T-helper 17 cell (primary cell): ENCODE results near the gene RPS28. TPM values are rescaled to one million over a fixed set of nuclear protein-coding genes. Genes with fewer than 3 reads are reported as not detected.
A peak's percentile ranks its signal among the peaks of the same experiment; 100 is the strongest.
"Not testable (repeated sequence)": the region's sequence is repeated elsewhere in the genome, so short reads cannot be mapped to it uniquely, and the experiment has no call there.

Experiments
- ATAC-seq: fragments of 150-1000 bp; cut with Tn5 transposase; 2 replicates; pipeline ENCODE4 v1.10.0; 2021; ENCODE audit warnings: mild to moderate bottlenecking, moderate library complexity
- DNase-seq, 3 donors: peaks; one replicate each; pipeline versions ENCODE4 v3.0.0 to v3.0.0-alpha.2; 2020 to 2021
- H3K9me3 ChIP-seq: one replicate; pipeline ENCODE4 v1.7.0; 2013; ENCODE audit warnings: low read length, mild to moderate bottlenecking; ENCODE audit not compliant: control insufficient read depth, poor library complexity, severe bottlenecking
- H3K27ac Mint-ChIP-seq: one replicate; pipeline ENCODE4 v1.8.0; 2022; ENCODE audit warnings: mild to moderate bottlenecking, moderate library complexity, mixed read lengths
- H3K27me3 Mint-ChIP-seq: one replicate; pipeline ENCODE4 v1.8.0; 2022; ENCODE audit warnings: mixed read lengths
- H3K36me3 Mint-ChIP-seq: one replicate; pipeline ENCODE4 v1.8.0; 2022; ENCODE audit warnings: low read depth, mixed read lengths
- H3K4me1 Mint-ChIP-seq: one replicate; pipeline ENCODE4 v1.8.0; 2022; ENCODE audit warnings: mild to moderate bottlenecking, mixed read lengths
- H3K4me3 Mint-ChIP-seq: one replicate; pipeline ENCODE4 v1.8.0; 2022; ENCODE audit warnings: mild to moderate bottlenecking, moderate library complexity, mixed read lengths
- total RNA-seq, 4 donors: library from RNA in 2 of 4; stranded (reverse) in 2 of 4; gene quantifications; one replicate each; pipeline ENCODE4 v1.2.3 and lab custom pipeline; 2022 to 2026

The RPS28 gene
- total RNA-seq, 2 donors from 2014 or later = 3,190 to 3,198 TPM

- not testable (repeated sequence) for H3K36me3 Mint-ChIP-seq, H3K9me3 ChIP-seq, DNase-seq, ATAC-seq
- Mint-ChIP-seq H3K4me1 (peaks cover 12% of the 10 kb centered on the region), H3K27ac (peak overlapping the region; percentile 53), H3K4me3 (peak overlapping the region; percentile 91), H3K27me3 (peaks cover 20% of the 10 kb centered on the region)
These were observed 20.2 kb downstream of the RPS28 start for GRCh38 chr19:8341504-8341903.

- Mint-ChIP-seq H3K4me3 (peak overlapping the region; percentile 91), H3K27me3 (peaks cover 19% of the 10 kb centered on the region), H3K27ac (no peak overlapping the region)
These were observed 21.0 kb downstream of the RPS28 start for GRCh38 chr19:8342316-8342683.

GRCh38 chr19:8342684-8343482 lies 21.6 kb downstream of the RPS28 start, which contains the start of gene KANK3:
TSS of gene KANK3 (minus strand) at chr19:8343262. CDS start at chr19:8337828, 5,434 bp downstream.
- H3K27ac Mint-ChIP-seq = no peak within 1 kb of the TSS
- no peaks in the 10 kb centered on the region for H3K36me3 Mint-ChIP-seq
- peak; percentile 100 for ATAC-seq

More at GRCh38 chr19:8342316-8342683, 21.0 kb downstream of the RPS28 start:
- H3K4me1 Mint-ChIP-seq = peaks cover 10% of the 10 kb centered on the region
- no peaks in the 10 kb centered on the region for H3K36me3 Mint-ChIP-seq
- ATAC-seq (no peak), DNase-seq (no peak)
- no peaks in the 10 kb centered on the region for H3K9me3 ChIP-seq

GRCh38 chr19:8343483-8343844 lies 22.2 kb downstream of the RPS28 start:
- Mint-ChIP-seq H3K36me3 (no peaks in the 10 kb centered on the region), H3K4me3 (peak overlapping the region; percentile 91), H3K27ac (no peak overlapping the region), H3K27me3 (peaks cover 8% of the 10 kb centered on the region), H3K4me1 (peaks cover 10% of the 10 kb centered on the region)
- DNase-seq (no peak), ATAC-seq (no peak)
- no peaks in the 10 kb centered on the region for H3K9me3 ChIP-seq

More at GRCh38 chr19:8342684-8343482, 21.6 kb downstream of the RPS28 start, which contains the start of gene KANK3:
- peak within 1 kb of the TSS; percentile 91 for H3K4me3 Mint-ChIP-seq
- H3K4me1 Mint-ChIP-seq = peaks cover 10% of the 10 kb centered on the region
- no peaks in the 10 kb centered on the region for H3K9me3 ChIP-seq
- DNase-seq = peak; percentile 83 to 86 (median 85)
- peaks cover 13% of the 10 kb centered on the region for H3K27me3 Mint-ChIP-seq

GRCh38 chr19:8349629-8350372 lies 28.5 kb downstream of the RPS28 start:
- not testable (repeated sequence) for H3K36me3 Mint-ChIP-seq, H3K9me3 ChIP-seq, ATAC-seq, H3K4me1 Mint-ChIP-seq, H3K4me3 Mint-ChIP-seq, DNase-seq, H3K27ac Mint-ChIP-seq
- peaks cover 26% of the 10 kb centered on the region for H3K27me3 Mint-ChIP-seq

- Mint-ChIP-seq H3K4me1 (peaks cover 3% of the 10 kb centered on the region), H3K27me3 (peaks cover 26% of the 10 kb centered on the region), H3K27ac (no peak overlapping the region), H3K36me3 (peaks cover 3% of the 10 kb centered on the region), H3K4me3 (no peak overlapping the region)
- no peak for ATAC-seq
- no peak for DNase-seq
- no peaks in the 10 kb centered on the region for H3K9me3 ChIP-seq
These were observed 31.0 kb downstream of the RPS28 start for GRCh38 chr19:8352134-8352827.

- not testable (repeated sequence) for H3K4me1 Mint-ChIP-seq, H3K4me3 Mint-ChIP-seq
These were observed 31.5 kb downstream of the RPS28 start for GRCh38 chr19:8352845-8353244.

GRCh38 chr19:8355631-8356402 lies 34.5 kb downstream of the RPS28 start:
- H3K27ac Mint-ChIP-seq = no peak overlapping the region
- H3K4me3 Mint-ChIP-seq = no peak overlapping the region
- H3K36me3 Mint-ChIP-seq = peaks cover under 1% of the 10 kb centered on the region
- no peaks in the 10 kb centered on the region for H3K9me3 ChIP-seq
- ATAC-seq (no peak), DNase-seq (no peak)
- H3K27me3 Mint-ChIP-seq = peaks cover 20% of the 10 kb centered on the region
- peaks cover 3% of the 10 kb centered on the region for H3K4me1 Mint-ChIP-seq

More at GRCh38 chr19:8352845-8353244, 31.5 kb downstream of the RPS28 start:
- H3K9me3 ChIP-seq, H3K36me3 Mint-ChIP-seq, DNase-seq, ATAC-seq, H3K27ac Mint-ChIP-seq: not testable (repeated sequence)
- H3K27me3 Mint-ChIP-seq = peaks cover 26% of the 10 kb centered on the region

GRCh38 chr19:8357007-8357521 lies 35.8 kb downstream of the RPS28 start:
- H3K36me3 Mint-ChIP-seq = no peaks in the 10 kb centered on the region
- H3K27ac Mint-ChIP-seq = no peak overlapping the region
- peaks cover 3% of the 10 kb centered on the region for H3K4me1 Mint-ChIP-seq
- H3K9me3 ChIP-seq = no peaks in the 10 kb centered on the region
- no peak for ATAC-seq
- H3K27me3 Mint-ChIP-seq = peaks cover 11% of the 10 kb centered on the region
- no peak for DNase-seq
- no peak overlapping the region for H3K4me3 Mint-ChIP-seq

- ATAC-seq = no peak
- H3K9me3 ChIP-seq = no peaks in the 10 kb centered on the region
- Mint-ChIP-seq H3K36me3 (peaks cover 3% of the 10 kb centered on the region), H3K27me3 (peaks cover 12% of the 10 kb centered on the region), H3K27ac (no peak overlapping the region), H3K4me1 (peaks cover 6% of the 10 kb centered on the region), H3K4me3 (no peak overlapping the region)
- no peak for DNase-seq
These were observed 37.7 kb downstream of the RPS28 start for GRCh38 chr19:8358948-8359347.

GRCh38 chr19:8360196-8360595 lies 38.9 kb downstream of the RPS28 start:
- ATAC-seq (no peak), DNase-seq (no peak)
- Mint-ChIP-seq H3K4me1 (peaks cover 8% of the 10 kb centered on the region), H3K27ac (no peak overlapping the region), H3K4me3 (no peak overlapping the region), H3K27me3 (peaks cover 11% of the 10 kb centered on the region), H3K36me3 (peaks cover 3% of the 10 kb centered on the region)
- no peaks in the 10 kb centered on the region for H3K9me3 ChIP-seq
